Neural progenitor cell (in vitro differentiated cells): ENCODE data around the gene ADGRG7. TPM values are rescaled to one million over a fixed set of nuclear protein-coding genes. Genes with fewer than 3 reads are reported as not detected.

Experiments used
- DNase-seq: peaks from one replicate; pipeline ENCODE4 v3.0.0-alpha.2; 2016; ENCODE audit warnings: low spot score
- H2AFZ ChIP-seq: fragments of 200-600 bp; sonication (generic); replicated peaks from 2 replicates; pipeline ENCODE4 v1.6.1; 2016; ENCODE audit warnings: antibody characterized with exemption
- H3F3A ChIP-seq: fragments of 200-600 bp; sonication (generic); 2 replicates; pipeline ENCODE4 v1.6.1; 2016; ENCODE audit warnings: antibody characterized with exemption, low read depth
- H3K27ac ChIP-seq: fragments of 200-600 bp; sonication (generic); 2 replicates; pipeline ENCODE4 v1.5.1; 2016; ENCODE audit warnings: mild to moderate bottlenecking
- H3K27me3 ChIP-seq: fragments of 200-600 bp; sonication (generic); 2 replicates; pipeline ENCODE4 v1.6.1; 2016; ENCODE audit warnings: mild to moderate bottlenecking, moderate library complexity
- H3K36me3 ChIP-seq: fragments of 200-600 bp; sonication (generic); 2 replicates; pipeline ENCODE4 v1.5.1; 2016
- H3K4me1 ChIP-seq: fragments of 200-600 bp; sonication (generic); 2 replicates; pipeline ENCODE4 v1.6.1; 2016; ENCODE audit warnings: mixed run types
- H3K4me2 ChIP-seq: fragments of 200-600 bp; sonication (generic); 2 replicates; pipeline ENCODE4 v1.6.1; 2016
- H3K4me3 ChIP-seq: fragments of 200-600 bp; sonication (generic); 2 replicates; pipeline ENCODE4 v1.5.1; 2016
- H3K79me2 ChIP-seq: fragments of 200-600 bp; sonication (generic); 2 replicates; pipeline ENCODE4 v1.6.1; 2016; ENCODE audit warnings: low read depth
- H3K9ac ChIP-seq: fragments of 200-600 bp; sonication (generic); 2 replicates; pipeline ENCODE4 v1.6.1; 2016
- H3K9me3 ChIP-seq: fragments of 200-600 bp; sonication (generic); 2 replicates; pipeline ENCODE4 v1.5.1; 2016; ENCODE audit warnings: low read depth
- H4K20me1 ChIP-seq: fragments of 200-600 bp; sonication (generic); 2 replicates; pipeline ENCODE4 v1.6.1; 2016; ENCODE audit warnings: low read depth
- H3K27ac Mint-ChIP-seq: 3 replicates; pipeline ENCODE4 v1.8.0; 2021; ENCODE audit warnings: mixed read lengths
- H3K27me3 Mint-ChIP-seq: 2 replicates; pipeline ENCODE4 v1.8.0; 2022; ENCODE audit warnings: low read depth, mild to moderate bottlenecking, inconsistent platforms, moderate library complexity, mixed read lengths; ENCODE audit not compliant: insufficient read depth
- H3K36me3 Mint-ChIP-seq: 3 replicates; pipeline ENCODE4 v1.8.0; 2021; ENCODE audit warnings: mixed read lengths
- H3K4me1 Mint-ChIP-seq: 3 replicates; pipeline ENCODE4 v1.8.0; 2021; ENCODE audit warnings: mixed read lengths
- H3K4me3 Mint-ChIP-seq: 3 replicates; pipeline ENCODE4 v1.8.0; 2021; ENCODE audit warnings: mild to moderate bottlenecking, moderate library complexity, mixed read lengths
- H3K9me3 Mint-ChIP-seq: 3 replicates; pipeline ENCODE4 v1.8.0; 2020; ENCODE audit warnings: mixed read lengths
- CTCF ChIP-seq: fragments of 200-600 bp; sonication (generic); IDR thresholded peaks from 2 replicates; pipeline ENCODE4 v1.5.1; 2017; ENCODE audit warnings: antibody characterized with exemption, mild to moderate bottlenecking
- EZH2 ChIP-seq: fragments of 200-600 bp; sonication (generic); IDR thresholded peaks from 2 replicates; pipeline ENCODE4 v1.6.1; 2017; ENCODE audit warnings: antibody characterized with exemption, mild to moderate bottlenecking, moderate library complexity
- EZH2phosphoT487 ChIP-seq: fragments of 200-600 bp; sonication (generic); IDR thresholded peaks from 2 replicates; pipeline ENCODE4 v1.6.1; 2017; ENCODE audit warnings: antibody characterized with exemption
- total RNA-seq: library from RNA; depleted of rRNA; stranded (reverse); fragments of >200 nt; gene quantifications from 2 replicates; pipeline ENCODE4 v1.2.3, GENCODE V29; 2015; ENCODE audit warnings: low replicate concordance

The ADGRG7 gene
- total RNA-seq, 1 donor from 2014 or later = not detected

DNA sequence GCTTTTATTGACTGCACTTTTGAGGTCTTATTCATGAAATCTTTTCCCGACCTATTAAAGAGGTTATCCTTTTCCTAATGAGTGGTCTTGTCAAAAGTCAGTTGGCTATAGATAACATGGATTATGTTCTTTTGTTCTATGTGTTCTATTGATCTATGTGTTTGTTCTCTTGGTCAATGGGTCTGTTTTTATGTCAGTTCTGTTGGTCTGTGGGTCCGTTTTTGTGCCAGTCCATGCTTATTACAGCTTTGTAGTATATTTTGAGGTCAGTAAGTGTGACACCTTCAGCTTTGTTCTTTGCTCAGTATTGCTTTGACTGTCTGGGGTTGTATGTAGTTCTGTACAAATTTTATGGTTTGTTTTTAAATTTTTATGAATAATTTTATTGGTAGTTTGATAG lies 107.7 kb downstream of the ADGRG7 start:
- peaks cover 99% of the 10 kb centered on the region for H3K79me2 ChIP-seq
- H3K9me3 ChIP-seq = no peaks in the 10 kb centered on the region
- no peak overlapping the region for H3K27ac ChIP-seq
- peak overlapping the region; percentile 2 for H3K4me3 ChIP-seq
- no peak for DNase-seq
- no peak overlapping the region for H3K9ac ChIP-seq
- Mint-ChIP-seq H3K9me3 (peaks cover 11% of the 10 kb centered on the region), H3K27me3 (no peaks in the 10 kb centered on the region), H3K4me1 (peaks cover 16% of the 10 kb centered on the region), H3K4me3 (no peak overlapping the region), H3K36me3 (peaks cover 58% of the 10 kb centered on the region), H3K27ac (no peak overlapping the region)
- H3K36me3 ChIP-seq = peaks cover 3% of the 10 kb centered on the region
- H3K4me2 ChIP-seq = peak overlapping the region; percentile 14
- no peak overlapping the region for H2AFZ ChIP-seq
- no peaks in the 10 kb centered on the region for H3K27me3 ChIP-seq
- H3F3A ChIP-seq = peaks cover 19% of the 10 kb centered on the region
- H4K20me1 ChIP-seq = peaks cover 20% of the 10 kb centered on the region
- TF ChIP-seq EZH2phosphoT487 (no peak), EZH2 (no peak), CTCF (no peak)
- peaks cover 29% of the 10 kb centered on the region for H3K4me1 ChIP-seq

- Histone ChIP-seq H3K27me3 (no peaks in the 10 kb centered on the region), H3K4me1 (peaks cover 29% of the 10 kb centered on the region), H3K4me3 (no peak overlapping the region), H3K4me2 (no peak overlapping the region), H3K9me3 (no peaks in the 10 kb centered on the region), H3K9ac (no peak overlapping the region), H3K79me2 (peaks cover 99% of the 10 kb centered on the region), H4K20me1 (peaks cover 12% of the 10 kb centered on the region), H3F3A (peaks cover 19% of the 10 kb centered on the region), H2AFZ (no peak overlapping the region), H3K27ac (peak overlapping the region; percentile 53), H3K36me3 (peaks cover 6% of the 10 kb centered on the region)
- H3K4me3 Mint-ChIP-seq = no peak overlapping the region
- no peak for DNase-seq
- peaks cover 13% of the 10 kb centered on the region for H3K4me1 Mint-ChIP-seq
- peaks cover 11% of the 10 kb centered on the region for H3K9me3 Mint-ChIP-seq
- H3K36me3 Mint-ChIP-seq = peaks cover 57% of the 10 kb centered on the region
- H3K27me3 Mint-ChIP-seq = no peaks in the 10 kb centered on the region
- TF ChIP-seq EZH2phosphoT487 (no peak), CTCF (no peak), EZH2 (no peak)
- H3K27ac Mint-ChIP-seq = no peak overlapping the region
Measured at GRCh38 chr3:100717637-100718487, 108.5 kb downstream of the ADGRG7 start.

DNA sequence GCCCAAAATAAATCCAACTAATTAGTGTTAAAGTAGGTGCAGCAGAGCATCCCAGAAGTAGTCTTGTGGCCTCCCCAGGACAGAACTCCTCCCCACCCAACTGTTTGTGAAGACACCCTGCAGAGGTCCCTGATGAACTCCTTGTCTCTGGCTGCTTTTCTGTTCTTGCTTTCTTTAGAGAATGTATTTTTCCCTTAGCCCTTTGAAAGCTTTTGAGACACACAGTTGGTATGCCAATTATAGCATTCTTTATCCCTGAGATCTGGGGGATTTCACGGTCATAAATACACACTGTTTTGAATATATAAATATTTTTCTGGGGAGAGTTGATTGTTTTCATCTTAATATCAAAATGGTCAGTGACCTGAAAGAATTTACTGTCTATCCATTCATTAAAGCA lies 109.7 kb downstream of the ADGRG7 start:
- Mint-ChIP-seq H3K9me3 (peaks cover 11% of the 10 kb centered on the region), H3K4me1 (peaks cover 13% of the 10 kb centered on the region), H3K27me3 (no peaks in the 10 kb centered on the region), H3K27ac (peak overlapping the region; percentile 44), H3K4me3 (no peak overlapping the region), H3K36me3 (peaks cover 55% of the 10 kb centered on the region)
- Histone ChIP-seq H3K4me3 (no peak overlapping the region), H3K4me1 (peaks cover 29% of the 10 kb centered on the region), H3F3A (peaks cover 19% of the 10 kb centered on the region), H3K27ac (peak overlapping the region; percentile 53), H3K4me2 (peak overlapping the region; percentile 56), H2AFZ (no peak overlapping the region), H3K79me2 (peaks cover 99% of the 10 kb centered on the region), H3K9me3 (no peaks in the 10 kb centered on the region), H3K27me3 (no peaks in the 10 kb centered on the region), H3K9ac (no peak overlapping the region), H4K20me1 (peaks cover 9% of the 10 kb centered on the region), H3K36me3 (peaks cover 9% of the 10 kb centered on the region)
- no peak for TF ChIP-seq EZH2
- TF ChIP-seq EZH2phosphoT487 = no peak
- no peak for TF ChIP-seq CTCF
- DNase-seq = peak; percentile 54
